Spleen (tissue), 11 donors: ENCODE measurements around the gene CTDP1. TPM values are rescaled to one million over a fixed set of nuclear protein-coding genes. Genes with fewer than 3 reads are reported as not detected.

Source experiments
- DNase-seq: peaks from one replicate; pipeline ENCODE4 v3.0.0-alpha.2; 2020
- H3K27ac ChIP-seq, 8 donors: fragments of 200-600 bp; sonication (generic) in 7 of 8; 1 replicate in 4 of 8; 2 replicates in 4 of 8; pipeline versions ENCODE4 v1.5.0 to v1.8.0; 2016 to 2021; ENCODE audit warnings: inconsistent platforms in 4 of 8, mild to moderate bottlenecking in 4 of 8, moderate library complexity in 1 of 8
- H3K27me3 ChIP-seq, 7 donors: fragments of 200-600 bp; sonication (generic) in 6 of 7; replicated peaks in 1 of 7; 1 replicate in 4 of 7; 2 replicates in 3 of 7; pipeline versions ENCODE4 v1.5.0 to v1.8.0; 2016 to 2021; ENCODE audit warnings: inconsistent platforms in 3 of 7, mild to moderate bottlenecking in 1 of 7
- H3K36me3 ChIP-seq, 6 donors: fragments of 200-600 bp; sonication (generic) in 5 of 6; 1 replicate in 4 of 6; 2 replicates in 2 of 6; pipeline versions ENCODE4 v1.5.0 to v1.8.0; 2016 to 2021; ENCODE audit warnings: inconsistent platforms in 2 of 6
- H3K4me1 ChIP-seq, 6 donors: fragments of 200-600 bp; sonication (generic) in 5 of 6; 1 replicate in 3 of 6; 2 replicates in 3 of 6; pipeline versions ENCODE4 v1.5.0 to v1.8.0; 2016 to 2021; ENCODE audit warnings: inconsistent platforms in 3 of 6
- H3K4me3 ChIP-seq, 8 donors: fragments of 200-600 bp; sonication (generic) in 7 of 8; 1 replicate in 4 of 8; 2 replicates in 4 of 8; pipeline versions ENCODE4 v1.5.0 to v1.8.0; 2016 to 2021; ENCODE audit warnings: inconsistent platforms in 4 of 8, mild to moderate bottlenecking in 4 of 8, moderate library complexity in 2 of 8
- H3K9me3 ChIP-seq, 8 donors: fragments of 200-600 bp; sonication (generic) in 7 of 8; 1 replicate in 4 of 8; 2 replicates in 4 of 8; pipeline versions ENCODE4 v1.5.0 to v1.8.0; 2016 to 2021; ENCODE audit warnings: inconsistent platforms in 4 of 8
- POLR2A ChIP-seq, 3 donors: fragments of 450-650 bp; IDR thresholded peaks; one replicate each; pipeline ENCODE4 v1.5.1; 2017; ENCODE audit warnings: antibody characterized with exemption in 3 of 3, mild to moderate bottlenecking in 1 of 3
- POLR2AphosphoS5 ChIP-seq, 3 donors: sonication (generic); formaldehyde crosslinking; IDR thresholded peaks; one replicate each; pipeline ENCODE4 v1.5.1; 2017; ENCODE audit warnings: antibody characterized with exemption in 3 of 3
- WGBS, 5 donors: extraction: QIAGEN DNeasy Blood & Tissue Kit in 3 of 5; methylation state at CpG; one replicate each; pipeline versions ENCODE4 v1.1.5 to v1.1.7; 2013 to 2018; 5-methylcytosine and 5-hydroxymethylcytosine counted together
- intact Hi-C: fragments of 100-400 bp; cut with DNase I; formaldehyde crosslinking; loops from one replicate; pipeline ENCODE4 v1.15.0; 2023; ENCODE audit warnings: low total_unique reads
- polyA plus RNA-seq, 3 donors: library from polyadenylated mRNA; stranded (reverse); fragments of 200-250 nt; gene quantifications; one replicate each; pipeline ENCODE4 v1.2.1, GENCODE V29; 2013
- total RNA-seq, 7 donors: library from RNA; depleted of rRNA in 3 of 7; stranded (reverse); fragments of >200 nt in 3 of 7; fragmentation: NEBNext Ultra II Directional in 4 of 7; extraction: Animal tissue kit (Norgen Biotek cat#: 25700) in 4 of 7; gene quantifications; one replicate each; pipeline versions ENCODE4 v1.1.0 to v1.2.1, GENCODE V29; 2016 to 2021
- TF ChIP-seq, protein P1 (sequence below), 11 experiments: fragments of 200-600 bp in 7 of 11; fragments of 450-650 bp in 4 of 11; sonication (generic) in 4 of 11; IDR thresholded peaks in 8 of 11; conservative IDR thresholded peaks in 3 of 11; 1 replicate in 7 of 11; 2 replicates in 4 of 11; pipeline versions ENCODE4 v1.4.0 to v1.8.0; 2016 to 2021; ENCODE audit warnings: antibody characterized with exemption in 11 of 11, inconsistent platforms in 4 of 11, mild to moderate bottlenecking in 1 of 11
- donor health status: healthy with polysubstance abuse.
- donor health status: DM: no; HTN: no; CAD: no; lungs with moderate emphysema.
- donor health status: DM: no; HTN: no; CAD: no.
- donor health status: Bipolar disorder and iron deficiency.
- donor health status: healthy.
- donor health status: DM: no; HTN: no; CAD: no.
- donor health status: DM: yes; HTN: yes; CAD: no.

CTDP1 gene
- total and polyA plus RNA-seq, 10 donors, result 13.6 to 54.6 (median 28.6) TPM

GRCh38 chr18:79704631-79705030, 25.0 kb downstream of the CTDP1 start:
- H3K27ac ChIP-seq, result no peak overlapping the region
- intact Hi-C loops, result no loop called here
- H3K4me1 ChIP-seq, result no peaks in the 10 kb centered on the region
- WGBS, 5 donors, result 96 to 97% (median 96%) methylated on average over 24 of the region's 24 CpGs
- H3K36me3 ChIP-seq, result peaks cover 6 to 100% (median 70%) of the 10 kb centered on the region in 6 donors
- no peaks in the 10 kb centered on the region for H3K27me3 ChIP-seq
- no peak for DNase-seq
- TF ChIP-seq POLR2A (IDR thresholded peaks at IDR 0.05) (no peak), POLR2AphosphoS5 (IDR thresholded peaks at IDR 0.05) (no peak)
- TF ChIP-seq, protein P1, sequence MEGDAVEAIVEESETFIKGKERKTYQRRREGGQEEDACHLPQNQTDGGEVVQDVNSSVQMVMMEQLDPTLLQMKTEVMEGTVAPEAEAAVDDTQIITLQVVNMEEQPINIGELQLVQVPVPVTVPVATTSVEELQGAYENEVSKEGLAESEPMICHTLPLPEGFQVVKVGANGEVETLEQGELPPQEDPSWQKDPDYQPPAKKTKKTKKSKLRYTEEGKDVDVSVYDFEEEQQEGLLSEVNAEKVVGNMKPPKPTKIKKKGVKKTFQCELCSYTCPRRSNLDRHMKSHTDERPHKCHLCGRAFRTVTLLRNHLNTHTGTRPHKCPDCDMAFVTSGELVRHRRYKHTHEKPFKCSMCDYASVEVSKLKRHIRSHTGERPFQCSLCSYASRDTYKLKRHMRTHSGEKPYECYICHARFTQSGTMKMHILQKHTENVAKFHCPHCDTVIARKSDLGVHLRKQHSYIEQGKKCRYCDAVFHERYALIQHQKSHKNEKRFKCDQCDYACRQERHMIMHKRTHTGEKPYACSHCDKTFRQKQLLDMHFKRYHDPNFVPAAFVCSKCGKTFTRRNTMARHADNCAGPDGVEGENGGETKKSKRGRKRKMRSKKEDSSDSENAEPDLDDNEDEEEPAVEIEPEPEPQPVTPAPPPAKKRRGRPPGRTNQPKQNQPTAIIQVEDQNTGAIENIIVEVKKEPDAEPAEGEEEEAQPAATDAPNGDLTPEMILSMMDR (IDR thresholded peaks at IDR 0.05 in 8 of 11, conservative IDR thresholded peaks at IDR 0.05 in 3 of 11), result no peak
- no peaks in the 10 kb centered on the region for H3K9me3 ChIP-seq
- no peak overlapping the region for H3K4me3 ChIP-seq

GRCh38 chr18:79705272-79705671, 25.7 kb downstream of the CTDP1 start:
- H3K36me3 ChIP-seq, result peaks cover 6 to 100% (median 67%) of the 10 kb centered on the region in 6 donors
- no peaks in the 10 kb centered on the region for H3K4me1 ChIP-seq
- no peak overlapping the region for H3K4me3 ChIP-seq
- TF ChIP-seq, protein P1 (IDR thresholded peaks at IDR 0.05 in 8 of 11, conservative IDR thresholded peaks at IDR 0.05 in 3 of 11), result no peak
- peak in 1 of 3 donors; percentile 64 for TF ChIP-seq POLR2AphosphoS5 (IDR thresholded peaks at IDR 0.05)
- no peak for TF ChIP-seq POLR2A (IDR thresholded peaks at IDR 0.05)
- no peak overlapping the region for H3K27ac ChIP-seq
- no peaks in the 10 kb centered on the region for H3K9me3 ChIP-seq
- 94 to 97% (median 96%) methylated on average over 28 of the region's 28 CpGs for WGBS, 5 donors
- no peaks in the 10 kb centered on the region for H3K27me3 ChIP-seq
- peak; percentile 58 for DNase-seq
- intact Hi-C loops, result no loop called here

DNA sequence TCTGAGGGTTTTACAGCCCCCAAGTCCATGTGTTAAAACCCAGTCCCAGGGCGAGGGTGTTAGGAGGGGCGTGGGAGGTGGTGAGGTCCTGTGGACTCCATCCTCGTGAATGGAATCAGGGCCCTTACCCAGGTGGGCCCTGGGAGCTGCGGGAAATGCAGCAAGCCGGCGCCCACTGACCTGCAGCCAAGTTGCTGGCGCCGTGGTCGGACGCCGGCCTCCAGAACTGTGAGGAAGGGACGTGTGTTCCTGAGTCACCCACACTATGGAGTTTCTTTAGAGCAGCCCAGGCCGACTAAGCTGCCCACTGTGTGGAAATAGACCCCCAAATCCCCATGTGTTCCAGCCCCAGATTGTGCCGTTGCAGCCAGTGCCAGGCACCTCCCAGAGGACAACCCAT, 26.4 kb downstream of the CTDP1 start:
- Histone ChIP-seq H3K4me3 (no peak overlapping the region), H3K36me3 (peaks cover 6 to 100% (median 62%) of the 10 kb centered on the region in 6 donors), H3K27ac (no peak overlapping the region), H3K27me3 (no peaks in the 10 kb centered on the region), H3K4me1 (no peaks in the 10 kb centered on the region), H3K9me3 (no peaks in the 10 kb centered on the region)
- TF ChIP-seq POLR2AphosphoS5 (IDR thresholded peaks at IDR 0.05) (no peak), POLR2A (IDR thresholded peaks at IDR 0.05) (no peak)
- TF ChIP-seq, protein P1 (IDR thresholded peaks at IDR 0.05 in 8 of 11, conservative IDR thresholded peaks at IDR 0.05 in 3 of 11), result no peak
- 89 to 97% (median 93%) methylated on average over 11 to 14 of the region's 14 CpGs for WGBS, 5 donors
- DNase-seq, result no peak
- intact Hi-C loops, result no loop called here

DNA sequence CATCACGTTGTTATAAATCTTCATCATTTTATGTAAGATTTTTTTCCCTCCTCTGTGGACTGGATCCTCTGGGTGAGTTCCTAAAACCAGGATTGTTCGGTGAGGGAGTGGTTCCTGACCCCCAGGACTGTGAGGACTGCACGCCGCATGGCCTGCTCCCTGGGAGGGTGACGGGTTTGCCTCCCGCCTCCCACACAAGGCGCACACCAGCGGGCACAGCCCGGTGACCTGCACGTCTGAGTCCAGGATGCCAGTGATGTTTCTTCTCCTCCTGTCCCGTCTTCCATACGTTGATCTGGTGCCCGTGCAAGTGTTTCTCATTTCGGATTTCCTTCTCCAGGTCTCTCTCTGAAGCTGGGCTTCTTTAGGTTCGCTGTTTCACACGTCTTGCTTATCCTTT, 27.1 kb downstream of the CTDP1 start:
- intact Hi-C loops, result no loop called here
- no peak for DNase-seq
- Histone ChIP-seq H3K36me3 (peaks cover 6 to 100% (median 63%) of the 10 kb centered on the region in 6 donors), H3K9me3 (no peaks in the 10 kb centered on the region), H3K4me1 (no peaks in the 10 kb centered on the region), H3K27me3 (no peaks in the 10 kb centered on the region), H3K4me3 (no peak overlapping the region), H3K27ac (no peak overlapping the region)
- no peak for TF ChIP-seq POLR2AphosphoS5 (IDR thresholded peaks at IDR 0.05)
- no peak for TF ChIP-seq POLR2A (IDR thresholded peaks at IDR 0.05)
- TF ChIP-seq, protein P1 (IDR thresholded peaks at IDR 0.05 in 8 of 11, conservative IDR thresholded peaks at IDR 0.05 in 3 of 11), result no peak
- WGBS, 5 donors, result 94 to 97% (median 94%) methylated on average over 16 of the region's 16 CpGs
